ENCODE data around the gene LIPT2. TPM values are rescaled to one million over a fixed set of nuclear protein-coding genes. Genes with fewer than 3 reads are reported as not detected.

Gene LIPT2
- polyA plus RNA-seq, 1 donor from 2014 or later = 11.3 TPM

- Histone ChIP-seq H3K79me2 (replicated peaks; ENCODE audit: insufficient read depth, low read length) (no peaks in the 10 kb centered on the region), H3F3A (ENCODE audit: insufficient read depth, low read length, poor library complexity, severe bottlenecking) (no peaks in the 10 kb centered on the region), H2AFZ (ENCODE audit: low read depth, low read length) (no peak overlapping the region), H3K9me2 (ENCODE audit: insufficient read depth, low read length) (no peaks in the 10 kb centered on the region), H3K9ac (ENCODE audit: low read length) (no peak overlapping the region), H4K20me1 (ENCODE audit: insufficient read depth) (no peaks in the 10 kb centered on the region), H3K27me3 (ENCODE audit: insufficient read depth, low read depth, low read length) (no peaks in the 10 kb centered on the region), H3K4me3 (ENCODE audit: low read length) (no peak overlapping the region), H3K36me3 (ENCODE audit: insufficient read depth, low read length) (no peaks in the 10 kb centered on the region), H3K4me2 (ENCODE audit: low read length) (no peak overlapping the region), H3K27ac (ENCODE audit: low read length) (no peak overlapping the region), H3K9me3 (ENCODE audit: low read length) (no peaks in the 10 kb centered on the region)
- no peak for TF ChIP-seq EP300 (conservative IDR thresholded peaks at IDR 0.05; ENCODE audit: poor library complexity, severe bottlenecking)
- no peak for TF ChIP-seq CTCF (IDR thresholded peaks at IDR 0.05; ENCODE audit: poor library complexity, severe bottlenecking)
- TF ChIP-seq SMC3 (conservative IDR thresholded peaks at IDR 0.05; ENCODE audit: poor library complexity) = no peak
- TF ChIP-seq RAD21 (conservative IDR thresholded peaks at IDR 0.05) = no peak
- TF ChIP-seq MXI1 (conservative IDR thresholded peaks at IDR 0.05; ENCODE audit: poor library complexity, severe bottlenecking) = no peak
- TF ChIP-seq EZH2 (IDR thresholded peaks at IDR 0.05; ENCODE audit: borderline replicate concordance, insufficient read depth, low read length, poor library complexity, severe bottlenecking) = no peak
- no peak for TF ChIP-seq POLR2AphosphoS5 (IDR thresholded peaks at IDR 0.05)
- TF ChIP-seq REST (IDR thresholded peaks at IDR 0.05; ENCODE audit: borderline replicate concordance) = no peak
- TF ChIP-seq TAF1 (IDR thresholded peaks at IDR 0.05; ENCODE audit: low read depth) = no peak
Observed at GRCh38 chr11:74446532-74446938, 47.0 kb downstream of the LIPT2 start.

- H3K36me3 ChIP-seq (ENCODE audit: insufficient read depth, low read length) = no peaks in the 10 kb centered on the region
- H3K79me2 ChIP-seq (replicated peaks; ENCODE audit: insufficient read depth, low read length) = no peaks in the 10 kb centered on the region
- no peak overlapping the region for H2AFZ ChIP-seq (ENCODE audit: low read depth, low read length)
- no peak overlapping the region for H3K4me3 ChIP-seq (ENCODE audit: low read length)
- H3K4me2 ChIP-seq (ENCODE audit: low read length) = no peak overlapping the region
- H4K20me1 ChIP-seq (ENCODE audit: insufficient read depth) = no peaks in the 10 kb centered on the region
- H3K27me3 ChIP-seq (ENCODE audit: insufficient read depth, low read depth, low read length) = no peaks in the 10 kb centered on the region
- no peaks in the 10 kb centered on the region for H3K9me3 ChIP-seq (ENCODE audit: low read length)
- H3K9me2 ChIP-seq (ENCODE audit: insufficient read depth, low read length) = no peaks in the 10 kb centered on the region
- H3F3A ChIP-seq (ENCODE audit: insufficient read depth, low read length, poor library complexity, severe bottlenecking) = no peaks in the 10 kb centered on the region
- H3K9ac ChIP-seq (ENCODE audit: low read length) = no peak overlapping the region
- TF ChIP-seq POLR2AphosphoS5 (IDR thresholded peaks at IDR 0.05) (no peak), CTCF (IDR thresholded peaks at IDR 0.05; ENCODE audit: poor library complexity, severe bottlenecking) (no peak)
- no peak overlapping the region for H3K27ac ChIP-seq (ENCODE audit: low read length)
Observed at GRCh38 chr11:74444173-74444826, 49.2 kb downstream of the LIPT2 start.

All from neural cell (in vitro differentiated cells).